Bronchus fibroblast of lung (primary cell): ENCODE data around the gene PRH1. TPM values are rescaled to one million over a fixed set of nuclear protein-coding genes. Genes with fewer than 3 reads are reported as not detected.

Experiments
- total RNA-seq: library from RNA; depleted of rRNA; stranded (reverse); fragments of >200 nt; gene quantifications from 2 replicates; pipeline ENCODE4 v1.2.3, GENCODE V29; 2015

Gene PRH1
- total RNA-seq, result 8.8 and 9.2 TPM in 2 replicates

DNA sequence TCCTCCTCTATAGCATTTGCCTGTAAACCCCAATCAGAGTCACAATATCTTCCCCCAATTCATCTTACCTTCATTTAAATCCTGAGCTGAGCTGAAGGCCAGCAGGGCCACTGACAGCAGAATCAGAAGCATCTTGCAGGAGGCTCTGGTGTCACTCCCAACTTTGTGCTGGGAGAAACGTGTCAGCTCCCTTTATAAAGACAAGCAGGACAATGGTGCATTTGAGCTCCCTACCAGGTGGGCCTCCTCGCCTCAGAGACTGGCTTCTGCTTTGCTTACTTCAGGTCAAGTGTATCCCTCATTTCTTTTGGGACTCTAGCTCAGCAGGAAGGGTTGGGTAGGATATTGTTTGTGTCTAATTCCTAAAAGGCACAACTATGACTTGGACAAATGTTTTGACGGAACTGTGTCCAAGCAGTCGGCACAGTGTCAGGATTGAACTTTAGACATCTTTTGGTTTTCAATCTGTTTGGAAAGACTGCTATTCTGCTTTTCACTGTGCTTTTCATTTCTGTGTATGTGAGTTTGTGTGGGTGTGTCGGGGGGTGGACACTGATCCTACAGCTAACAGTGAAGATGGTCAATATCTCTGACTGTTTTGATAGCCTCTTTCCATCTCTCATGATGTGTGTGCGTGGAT, at the start of gene PRH1:
Gene PRH1, minus strand, starts transcription at position 170 of the 640 bp plus-strand sequence. Its CDS starts 38 bp downstream, at position 132.

GRCh38 chr12:10928746-10929286, 44.8 kb upstream of the PRH1 start, which contains the start of gene PRH2:
TSS of gene PRH2 (plus strand) at chr12:10929236. CDS start at chr12:10929274, 38 bp downstream.

DNA sequence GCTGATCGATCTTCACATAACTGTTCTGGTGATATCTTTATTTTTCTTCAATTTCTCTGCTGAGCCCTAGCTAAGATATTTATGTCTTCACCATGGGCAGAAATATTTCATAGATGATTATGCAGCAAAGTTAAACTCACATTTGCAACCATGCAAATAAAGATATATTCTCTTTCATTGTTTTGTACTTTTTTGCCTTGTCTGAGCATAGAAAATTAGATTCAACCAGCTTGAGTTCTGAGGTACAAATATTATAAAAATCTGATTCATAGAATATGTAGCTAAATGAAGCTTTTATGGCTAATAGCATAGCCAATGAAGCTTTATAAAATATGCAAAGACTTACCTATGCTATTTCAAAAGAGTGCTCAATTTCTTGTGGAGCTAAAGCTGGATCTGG, 25.4 kb upstream of the PRH1 start, which contains the start of gene TAS2R13:
Gene TAS2R13, minus strand, starts transcription at position 101 of the 400 bp plus-strand sequence. CDS start 264 bp downstream, outside the sequence.

GRCh38 chr12:10849425-10849878, 34.6 kb downstream of the PRH1 start, which contains the start of gene PRR4:
TSS of gene PRR4 (minus strand) at chr12:10849475. CDS start at chr12:10849437, 38 bp downstream.

Other genes with a start within 250 kb of the PRH1 start
- gene STYK1, start 210.2 kb downstream of the PRH1 start, total RNA-seq, result under 0.01 TPM in 1 of 2 replicates, not detected in the other
- 199 and 200 TPM in 2 replicates for gene YBX3, start 160.9 kb downstream of the PRH1 start, total RNA-seq
- gene TAS2R7, start 81.6 kb downstream of the PRH1 start, total RNA-seq, result not detected in 2 replicates
- not detected in 2 replicates for gene TAS2R8, start 77.0 kb downstream of the PRH1 start, total RNA-seq
- gene TAS2R9, start 74.1 kb downstream of the PRH1 start, total RNA-seq, result not detected in 2 replicates
- 0.67 TPM in 1 of 2 replicates, not detected in the other for gene TAS2R10, start 57.9 kb downstream of the PRH1 start, total RNA-seq
- 0.34 and 1.3 TPM in 2 replicates for gene PRR4, start 34.8 kb downstream of the PRH1 start, total RNA-seq
- gene TAS2R13, start 25.3 kb upstream of the PRH1 start, total RNA-seq, result 0.15 and 0.17 TPM in 2 replicates
- gene PRH2, start 45.0 kb upstream of the PRH1 start, total RNA-seq, result 0.30 TPM in 1 of 2 replicates, not detected in the other
- 0.15 and 1.0 TPM in 2 replicates for gene TAS2R14, start 55.0 kb upstream of the PRH1 start, total RNA-seq
- gene TAS2R50, start 102.7 kb upstream of the PRH1 start, total RNA-seq, result not detected in 2 replicates
- under 0.01 TPM in 1 of 2 replicates, not detected in the other for gene TAS2R20, start 114.0 kb upstream of the PRH1 start, total RNA-seq
- gene TAS2R19, start 138.4 kb upstream of the PRH1 start, total RNA-seq, result 0.30 TPM in 1 of 2 replicates, not detected in the other
- gene TAS2R31, start 147.2 kb upstream of the PRH1 start, total RNA-seq, result 0.15 and 0.17 TPM in 2 replicates
- gene TAS2R46, start 178.0 kb upstream of the PRH1 start, total RNA-seq, result not detected in 2 replicates
- gene TAS2R43, start 208.1 kb upstream of the PRH1 start, total RNA-seq, result 0.15 TPM in 1 of 2 replicates, not detected in the other